H1 (cell line): Measurements from ENCODE around the gene BABAM2.

Experiments
- CHD2 ChIP-seq: IDR thresholded peaks from 2 replicates; pipeline ENCODE4 v1.6.1; 2012; ENCODE audit warnings: low read length, improper control_type of control experiment
- CTCF ChIP-seq, 3 experiments: IDR thresholded peaks; 1 replicate in 2 of 3; 2 replicates in 1 of 3; pipeline versions ENCODE4 v1.5.1 to v1.6.1; 2011; ENCODE audit warnings: low read length in 3 of 3, mild to moderate bottlenecking in 3 of 3, inconsistent platforms in 2 of 3, low read depth in 1 of 3, moderate library complexity in 1 of 3; ENCODE audit not compliant: insufficient read depth in 1 of 3; ENCODE audit errors: control extremely low read depth in 1 of 3
- MAFK ChIP-seq: IDR thresholded peaks from 2 replicates; pipeline ENCODE4 v1.6.1; 2012; ENCODE audit warnings: low read depth, mild to moderate bottlenecking, improper control_type of control experiment, low read length
- POLR2A ChIP-seq, 2 experiments: IDR thresholded peaks; 1 replicate in 1 of 2; 2 replicates in 1 of 2; pipeline ENCODE4 v1.6.1; 2011; ENCODE audit warnings: low read depth in 2 of 2, low read length in 2 of 2, mild to moderate bottlenecking in 2 of 2; ENCODE audit errors: control extremely low read depth in 1 of 2
- RFX5 ChIP-seq: IDR thresholded peaks from 2 replicates; pipeline ENCODE4 v1.6.1; 2011; ENCODE audit warnings: low read depth, low read length, improper control_type of control experiment, borderline replicate concordance
- SIN3A ChIP-seq, 2 experiments: IDR thresholded peaks in 1 of 2; conservative IDR thresholded peaks in 1 of 2; 2 replicates each; pipeline ENCODE4 v1.6.1; 2011 to 2012; ENCODE audit warnings: low read length in 2 of 2, improper control_type of control experiment in 1 of 2, low read depth in 1 of 2, mild to moderate bottlenecking in 1 of 2
- TAF1 ChIP-seq: IDR thresholded peaks from 2 replicates; pipeline ENCODE4 v1.6.1; 2011; ENCODE audit warnings: mild to moderate bottlenecking, low read depth, low read length
- TCF12 ChIP-seq: IDR thresholded peaks from 2 replicates; pipeline ENCODE4 v1.6.1; 2011; ENCODE audit warnings: low read depth, mild to moderate bottlenecking, low read length
- USF2 ChIP-seq: IDR thresholded peaks from 2 replicates; pipeline ENCODE4 v1.6.1; 2011; ENCODE audit warnings: low read length, improper control_type of control experiment

GRCh38 chr2:28362991-28363521 lies 472.5 kb downstream of the BABAM2 start:
- TF ChIP-seq MAFK, result no peak
- no peak for TF ChIP-seq TAF1
- no peak for TF ChIP-seq CTCF (IDR thresholded peaks at IDR 0.05; ENCODE audit: control extremely low read depth in 1 of 3, insufficient read depth in 1 of 3, low read depth in 1 of 3, low read length in 3 of 3)
- TF ChIP-seq SIN3A (conservative IDR thresholded peaks at IDR 0.05 in 1 of 2, IDR thresholded peaks at IDR 0.05 in 1 of 2; ENCODE audit: low read depth in 1 of 2, low read length in 2 of 2), result no peak
- TF ChIP-seq CHD2, result no peak
- no peak for TF ChIP-seq USF2
- TF ChIP-seq TCF12, result no peak
- TF ChIP-seq POLR2A (IDR thresholded peaks at IDR 0.05; ENCODE audit: control extremely low read depth in 1 of 2, low read depth in 2 of 2, low read length in 2 of 2), result no peak
- TF ChIP-seq RFX5, result no peak
